GM12892 (cell line): ENCODE data around the gene SCART1.

Experiments used
- POLR2A ChIP-seq: IDR thresholded peaks from 2 replicates; pipeline ENCODE4 v1.6.1; 2011; ENCODE audit warnings: low read depth, low read length, control low read depth
- POLR2AphosphoS5 ChIP-seq: IDR thresholded peaks from 2 replicates; pipeline ENCODE4 v1.6.1; 2011; ENCODE audit warnings: low read depth, low read length, control low read depth

GRCh38 chr10:133439517-133440461 is 14.0 kb upstream of the SCART1 start:
- TF ChIP-seq POLR2A (no peak), POLR2AphosphoS5 (no peak)
